Measurements from ENCODE around the gene IWS1.

Gene IWS1

DNA sequence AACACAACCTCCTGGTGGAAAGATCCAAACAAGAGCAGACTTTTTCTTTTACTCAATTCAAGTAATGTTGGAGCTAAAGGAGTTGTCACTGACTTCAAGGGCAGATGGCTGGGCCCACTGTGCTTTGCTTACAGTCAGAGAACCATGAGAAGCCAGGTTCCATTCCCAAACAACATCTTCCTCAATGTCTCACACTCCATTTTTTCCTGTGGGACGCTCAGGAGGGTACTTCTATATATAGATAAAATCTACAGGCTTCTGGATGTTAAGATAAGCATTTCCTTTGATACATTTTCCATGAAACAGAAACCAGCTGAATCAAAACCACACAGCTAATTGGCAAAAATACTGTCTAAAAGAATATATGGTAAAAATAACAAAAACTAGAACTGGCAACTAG lies 14.4 kb downstream of the IWS1 start:
- no peak overlapping the region for H2AK5ac ChIP-seq (ENCODE audit: low read depth, low read length)
- no peak overlapping the region for H3K18ac ChIP-seq (ENCODE audit: low read length)
- no peak overlapping the region for H2BK5ac ChIP-seq (ENCODE audit: low read length)
- peaks cover 5% of the 10 kb centered on the region for H3K79me1 ChIP-seq (ENCODE audit: low read depth, low read length)
- H4K91ac ChIP-seq (ENCODE audit: low read depth, low read length, poor library complexity) = no peak overlapping the region
- no peak overlapping the region for H3K27ac ChIP-seq (replicated peaks; ENCODE audit: low read length)
- no peak overlapping the region for H3K4ac ChIP-seq (ENCODE audit: low read length)
- no peak overlapping the region for H3K4me2 ChIP-seq (ENCODE audit: insufficient read depth, low read length, poor library complexity, severe bottlenecking)
- H2BK12ac ChIP-seq (ENCODE audit: low read length) = no peak overlapping the region
- H2BK15ac ChIP-seq (ENCODE audit: low read length) = no peak overlapping the region
- H3K4me1 ChIP-seq (ENCODE audit: control insufficient read depth in 2 of 2, insufficient read depth in 1 of 2, low read depth in 1 of 2, low read length in 2 of 2) = peaks cover 0 to 10% of the 10 kb centered on the region in 2 donors
- H3K4me3 ChIP-seq (ENCODE audit: low read length in 2 of 2) = no peak overlapping the region
- no peaks in the 10 kb centered on the region for H3K9me3 ChIP-seq (replicated peaks in 1 of 2; ENCODE audit: control insufficient read depth in 2 of 2, insufficient read depth in 1 of 2, low read depth in 1 of 2, low read length in 2 of 2)
- peaks cover 10 to 86% of the 10 kb centered on the region in 2 donors for H3K36me3 ChIP-seq (replicated peaks in 1 of 2; ENCODE audit: control insufficient read depth in 2 of 2, insufficient read depth in 2 of 2, low read length in 2 of 2)
- no peak overlapping the region for H4K8ac ChIP-seq (ENCODE audit: low read depth, low read length)
- DNase-seq (ENCODE audit: low spot score) = no peak
- H3K23ac ChIP-seq (ENCODE audit: low read depth, low read length, poor library complexity) = no peak overlapping the region
- H2AFZ ChIP-seq (ENCODE audit: low read length) = no peak overlapping the region
- H3K27me3 ChIP-seq (ENCODE audit: control insufficient read depth in 3 of 3, insufficient read depth in 3 of 3, low read depth in 1 of 3, low read length in 3 of 3) = no peaks in the 10 kb centered on the region
- H2BK120ac ChIP-seq (ENCODE audit: low read depth, low read length) = no peak overlapping the region
- H3K9ac ChIP-seq (ENCODE audit: low read depth, low read length, poor library complexity) = no peak overlapping the region
- no peak overlapping the region for H3K14ac ChIP-seq (ENCODE audit: low read length)
- WGBS, 2 donors (ENCODE audit: extremely low coverage in 2 of 2, insufficient read length in 2 of 2, insufficient replicate concordance in 1 of 2) = no CpG with 5 or more reads among the region's 1 CpG

DNA sequence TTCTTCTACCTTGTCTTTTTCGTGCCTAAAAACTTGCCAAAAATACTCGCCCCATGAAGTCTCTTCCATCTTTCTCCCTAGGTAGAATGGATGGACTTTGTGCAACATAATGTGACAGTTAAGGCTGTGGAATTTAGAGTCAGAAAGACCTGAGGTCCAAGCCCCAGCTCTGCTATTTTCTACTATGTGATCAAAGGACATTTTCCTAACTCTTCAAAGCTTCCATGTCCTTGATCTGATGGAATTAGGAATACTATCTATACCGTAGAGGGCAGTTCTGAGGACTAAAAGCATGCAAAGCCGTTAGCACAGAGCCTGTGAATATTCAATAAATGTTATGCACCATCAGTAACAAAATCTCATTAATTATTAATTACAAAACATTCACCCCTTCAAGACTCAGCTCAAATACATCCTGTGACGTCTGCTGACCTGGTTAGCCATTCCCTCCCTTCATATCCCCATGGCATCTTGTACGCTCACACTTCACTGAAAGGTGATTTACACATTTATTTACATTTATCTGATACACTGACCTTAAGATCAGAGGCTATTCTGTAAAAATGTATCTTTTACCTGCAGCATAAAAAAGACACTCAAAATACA lies 15.1 kb downstream of the IWS1 start:
- no peak overlapping the region for H3K4me2 ChIP-seq (ENCODE audit: insufficient read depth, low read length, poor library complexity, severe bottlenecking)
- H2AK5ac ChIP-seq (ENCODE audit: low read depth, low read length) = no peak overlapping the region
- H3K27me3 ChIP-seq (ENCODE audit: control insufficient read depth in 3 of 3, insufficient read depth in 3 of 3, low read depth in 1 of 3, low read length in 3 of 3) = no peaks in the 10 kb centered on the region

GRCh38 chr2:127510073-127510472 lies 16.2 kb downstream of the IWS1 start:
- H3K9me3 ChIP-seq (replicated peaks in 1 of 2; ENCODE audit: control insufficient read depth in 2 of 2, insufficient read depth in 1 of 2, low read depth in 1 of 2, low read length in 2 of 2) = no peaks in the 10 kb centered on the region
- no peak overlapping the region for H3K4ac ChIP-seq (ENCODE audit: low read length)
- no peak overlapping the region for H4K91ac ChIP-seq (ENCODE audit: low read depth, low read length, poor library complexity)
- H3K9ac ChIP-seq (ENCODE audit: low read depth, low read length, poor library complexity) = no peak overlapping the region
- H3K14ac ChIP-seq (ENCODE audit: low read length) = no peak overlapping the region
- no peak overlapping the region for H3K18ac ChIP-seq (ENCODE audit: low read length)
- H3K27ac ChIP-seq (replicated peaks; ENCODE audit: low read length) = no peak overlapping the region
- H3K4me1 ChIP-seq (ENCODE audit: control insufficient read depth in 2 of 2, insufficient read depth in 1 of 2, low read depth in 1 of 2, low read length in 2 of 2) = peaks cover 0 to 8% of the 10 kb centered on the region in 2 donors
- H2BK5ac ChIP-seq (ENCODE audit: low read length) = no peak overlapping the region
- no peak overlapping the region for H3K4me3 ChIP-seq (ENCODE audit: low read length in 2 of 2)
- no peak overlapping the region for H3K23ac ChIP-seq (ENCODE audit: low read depth, low read length, poor library complexity)
- H3K27me3 ChIP-seq (ENCODE audit: control insufficient read depth in 3 of 3, insufficient read depth in 3 of 3, low read depth in 1 of 3, low read length in 3 of 3) = no peaks in the 10 kb centered on the region
- DNase-seq (ENCODE audit: low spot score) = no peak
- peaks cover 5% of the 10 kb centered on the region for H3K79me1 ChIP-seq (ENCODE audit: low read depth, low read length)
- peaks cover 15 to 83% of the 10 kb centered on the region in 2 donors for H3K36me3 ChIP-seq (replicated peaks in 1 of 2; ENCODE audit: control insufficient read depth in 2 of 2, insufficient read depth in 2 of 2, low read length in 2 of 2)
- no peak overlapping the region for H2AK5ac ChIP-seq (ENCODE audit: low read depth, low read length)
- no peak overlapping the region for H3K4me2 ChIP-seq (ENCODE audit: insufficient read depth, low read length, poor library complexity, severe bottlenecking)
- no peak overlapping the region for H2AFZ ChIP-seq (ENCODE audit: low read length)
- H2BK120ac ChIP-seq (ENCODE audit: low read depth, low read length) = no peak overlapping the region
- no peak overlapping the region for H2BK12ac ChIP-seq (ENCODE audit: low read length)
- no peak overlapping the region for H4K8ac ChIP-seq (ENCODE audit: low read depth, low read length)
- H2BK15ac ChIP-seq (ENCODE audit: low read length) = no peak overlapping the region
- no CpG with 5 or more reads among the region's 2 CpGs for WGBS, 2 donors (ENCODE audit: extremely low coverage in 2 of 2, insufficient read length in 2 of 2, insufficient replicate concordance in 1 of 2)

More for the DNA sequence above, 15.1 kb downstream of the IWS1 start:
- Histone ChIP-seq H4K8ac (ENCODE audit: low read depth, low read length) (no peak overlapping the region), H4K91ac (ENCODE audit: low read depth, low read length, poor library complexity) (no peak overlapping the region), H3K4ac (ENCODE audit: low read length) (no peak overlapping the region), H3K23ac (ENCODE audit: low read depth, low read length, poor library complexity) (no peak overlapping the region), H3K9ac (ENCODE audit: low read depth, low read length, poor library complexity) (no peak overlapping the region), H3K4me1 (ENCODE audit: control insufficient read depth in 2 of 2, insufficient read depth in 1 of 2, low read depth in 1 of 2, low read length in 2 of 2) (peaks cover 0 to 10% of the 10 kb centered on the region in 2 donors), H3K36me3 (replicated peaks in 1 of 2; ENCODE audit: control insufficient read depth in 2 of 2, insufficient read depth in 2 of 2, low read length in 2 of 2) (peaks cover 10 to 85% of the 10 kb centered on the region in 2 donors), H2BK120ac (ENCODE audit: low read depth, low read length) (no peak overlapping the region), H2AFZ (ENCODE audit: low read length) (no peak overlapping the region), H3K18ac (ENCODE audit: low read length) (no peak overlapping the region), H3K9me3 (replicated peaks in 1 of 2; ENCODE audit: control insufficient read depth in 2 of 2, insufficient read depth in 1 of 2, low read depth in 1 of 2, low read length in 2 of 2) (no peaks in the 10 kb centered on the region), H3K14ac (ENCODE audit: low read length) (no peak overlapping the region), H3K27ac (replicated peaks; ENCODE audit: low read length) (no peak overlapping the region), H2BK12ac (ENCODE audit: low read length) (no peak overlapping the region), H3K4me3 (ENCODE audit: low read length in 2 of 2) (no peak overlapping the region), H2BK15ac (ENCODE audit: low read length) (no peak overlapping the region), H3K79me1 (ENCODE audit: low read depth, low read length) (peaks cover 5% of the 10 kb centered on the region), H2BK5ac (ENCODE audit: low read length) (no peak overlapping the region)
- WGBS, 2 donors (ENCODE audit: extremely low coverage in 2 of 2, insufficient read length in 2 of 2, insufficient replicate concordance in 1 of 2) = no CpG with 5 or more reads among the region's 6 CpGs
- DNase-seq (ENCODE audit: low spot score) = no peak

- H3K4me3 ChIP-seq (ENCODE audit: low read length in 2 of 2) = no peak overlapping the region
- H2BK12ac ChIP-seq (ENCODE audit: low read length) = no peak overlapping the region
- H3K27me3 ChIP-seq (ENCODE audit: control insufficient read depth in 3 of 3, insufficient read depth in 3 of 3, low read depth in 1 of 3, low read length in 3 of 3) = no peaks in the 10 kb centered on the region
- no peak overlapping the region for H3K14ac ChIP-seq (ENCODE audit: low read length)
- no peak overlapping the region for H2BK120ac ChIP-seq (ENCODE audit: low read depth, low read length)
- no peak overlapping the region for H2BK5ac ChIP-seq (ENCODE audit: low read length)
- no peak overlapping the region for H3K23ac ChIP-seq (ENCODE audit: low read depth, low read length, poor library complexity)
- no CpG with 5 or more reads among the region's 3 CpGs for whole genome bisulfite sequencing, 2 donors (ENCODE audit: extremely low coverage in 2 of 2, insufficient read length in 2 of 2, insufficient replicate concordance in 1 of 2)
- no peak for DNase-seq (ENCODE audit: low spot score)
- H4K8ac ChIP-seq (ENCODE audit: low read depth, low read length) = no peak overlapping the region
- no peaks in the 10 kb centered on the region for H3K9me3 ChIP-seq (replicated peaks in 1 of 2; ENCODE audit: control insufficient read depth in 2 of 2, insufficient read depth in 1 of 2, low read depth in 1 of 2, low read length in 2 of 2)
- H4K91ac ChIP-seq (ENCODE audit: low read depth, low read length, poor library complexity) = no peak overlapping the region
- no peak overlapping the region for H3K9ac ChIP-seq (ENCODE audit: low read depth, low read length, poor library complexity)
- no peaks in the 10 kb centered on the region for H3K79me1 ChIP-seq (ENCODE audit: low read depth, low read length)
- H3K4me1 ChIP-seq (ENCODE audit: control insufficient read depth in 2 of 2, insufficient read depth in 1 of 2, low read depth in 1 of 2, low read length in 2 of 2) = peaks cover 0 to 1% of the 10 kb centered on the region in 2 donors
- peaks cover 14 to 83% of the 10 kb centered on the region in 2 donors for H3K36me3 ChIP-seq (replicated peaks in 1 of 2; ENCODE audit: control insufficient read depth in 2 of 2, insufficient read depth in 2 of 2, low read length in 2 of 2)
- H3K4me2 ChIP-seq (ENCODE audit: insufficient read depth, low read length, poor library complexity, severe bottlenecking) = no peak overlapping the region
- no peak overlapping the region for H3K18ac ChIP-seq (ENCODE audit: low read length)
- H2AK5ac ChIP-seq (ENCODE audit: low read depth, low read length) = no peak overlapping the region
- no peak overlapping the region for H3K27ac ChIP-seq (replicated peaks; ENCODE audit: low read length)
- H2AFZ ChIP-seq (ENCODE audit: low read length) = no peak overlapping the region
- H3K4ac ChIP-seq (ENCODE audit: low read length) = no peak overlapping the region
- H2BK15ac ChIP-seq (ENCODE audit: low read length) = no peak overlapping the region
Measured at GRCh38 chr2:127508631-127509034, 17.7 kb downstream of the IWS1 start.

Measured in neuronal stem cell (in vitro differentiated cells).